ENCODE data around the gene CCAR1. TPM values are rescaled to one million over a fixed set of nuclear protein-coding genes. Genes with fewer than 3 reads are reported as not detected.
A peak's percentile ranks its signal among the peaks of the same experiment; 100 is the strongest.
"Not testable (repeated sequence)": the region's sequence is repeated elsewhere in the genome, so short reads cannot be mapped to it uniquely, and the experiment has no call there.

CCAR1 gene
- total RNA-seq, 1 donor from 2014 or later = 63.2 TPM

DNA sequence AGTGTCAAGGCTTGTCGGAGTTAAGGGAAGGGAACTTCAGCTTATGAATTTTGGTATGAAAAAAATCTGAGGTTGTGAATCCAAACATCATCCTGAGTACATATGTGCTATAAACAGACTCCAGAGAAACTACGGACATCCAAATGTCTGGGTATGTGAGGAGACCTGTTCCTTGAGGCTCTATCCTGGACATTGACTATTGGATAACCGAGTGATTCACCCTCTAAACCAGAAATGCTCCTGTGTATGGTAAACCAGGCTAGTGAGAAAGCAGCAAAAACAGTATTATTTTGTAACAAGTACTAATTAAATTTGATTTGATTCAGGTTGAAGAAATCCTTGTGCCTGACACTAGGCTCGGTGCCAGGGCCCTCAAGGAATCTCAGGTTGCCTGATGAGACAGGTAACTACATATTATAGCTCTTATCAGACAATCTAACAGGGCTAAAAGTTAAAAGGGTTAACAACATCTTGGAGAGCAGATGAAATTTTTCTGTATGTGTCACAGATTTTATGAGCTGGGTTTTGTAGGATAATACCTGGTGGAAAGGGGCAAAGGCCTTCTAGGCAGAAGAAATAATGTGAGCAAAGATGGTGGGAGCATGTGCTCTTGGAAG, 95.9 kb downstream of the CCAR1 start:
- TF ChIP-seq, protein P1, sequence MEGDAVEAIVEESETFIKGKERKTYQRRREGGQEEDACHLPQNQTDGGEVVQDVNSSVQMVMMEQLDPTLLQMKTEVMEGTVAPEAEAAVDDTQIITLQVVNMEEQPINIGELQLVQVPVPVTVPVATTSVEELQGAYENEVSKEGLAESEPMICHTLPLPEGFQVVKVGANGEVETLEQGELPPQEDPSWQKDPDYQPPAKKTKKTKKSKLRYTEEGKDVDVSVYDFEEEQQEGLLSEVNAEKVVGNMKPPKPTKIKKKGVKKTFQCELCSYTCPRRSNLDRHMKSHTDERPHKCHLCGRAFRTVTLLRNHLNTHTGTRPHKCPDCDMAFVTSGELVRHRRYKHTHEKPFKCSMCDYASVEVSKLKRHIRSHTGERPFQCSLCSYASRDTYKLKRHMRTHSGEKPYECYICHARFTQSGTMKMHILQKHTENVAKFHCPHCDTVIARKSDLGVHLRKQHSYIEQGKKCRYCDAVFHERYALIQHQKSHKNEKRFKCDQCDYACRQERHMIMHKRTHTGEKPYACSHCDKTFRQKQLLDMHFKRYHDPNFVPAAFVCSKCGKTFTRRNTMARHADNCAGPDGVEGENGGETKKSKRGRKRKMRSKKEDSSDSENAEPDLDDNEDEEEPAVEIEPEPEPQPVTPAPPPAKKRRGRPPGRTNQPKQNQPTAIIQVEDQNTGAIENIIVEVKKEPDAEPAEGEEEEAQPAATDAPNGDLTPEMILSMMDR (conservative IDR thresholded peaks at IDR 0.05; ENCODE audit: low read depth, low read length) = no peak
- no peak overlapping the region for H3K4me3 ChIP-seq (ENCODE audit: low read depth, low read length)
- no peak for DNase-seq (ENCODE audit: low read depth)

DNA sequence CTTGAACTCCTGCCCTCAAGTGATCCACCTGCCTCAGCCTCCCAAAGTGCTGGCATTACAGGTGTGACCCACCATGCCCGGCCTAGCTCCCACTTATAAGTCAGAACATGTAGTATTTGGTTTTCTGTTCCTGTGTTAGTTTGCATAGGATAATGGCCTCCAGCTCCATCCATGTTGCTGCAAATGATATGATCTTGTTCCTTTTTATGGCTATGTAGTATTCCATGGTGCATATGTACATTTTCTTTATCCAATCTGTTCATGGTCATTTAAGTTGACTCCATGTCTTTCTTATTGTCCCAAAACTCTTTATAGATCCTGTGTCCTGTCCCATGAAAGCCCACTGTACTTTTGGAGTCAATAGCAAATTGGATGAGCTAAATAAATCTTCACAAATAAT, 99.3 kb downstream of the CCAR1 start:
- H3K4me3 ChIP-seq (ENCODE audit: low read depth, low read length); DNase-seq (ENCODE audit: low read depth): not testable (repeated sequence)

DNA sequence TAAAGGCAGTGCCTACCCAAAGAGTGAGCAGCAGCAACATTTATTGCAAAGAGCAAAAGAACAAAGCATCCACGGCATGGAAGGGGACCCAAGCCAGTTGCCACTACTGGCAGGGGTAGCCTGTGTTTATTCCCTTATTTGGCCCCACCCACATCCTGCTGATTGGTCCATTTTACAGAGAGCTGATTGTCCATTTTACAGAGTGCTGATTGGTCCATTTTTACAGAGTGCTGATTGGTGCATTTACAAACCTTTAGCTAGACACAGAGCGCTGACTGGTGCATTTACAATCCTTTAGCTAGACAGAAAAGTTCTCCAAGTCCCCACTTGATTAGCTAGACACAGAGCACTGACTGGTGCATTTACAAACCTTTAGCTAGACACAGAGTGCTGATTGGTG, 101.6 kb downstream of the CCAR1 start:
- H3K4me3 ChIP-seq (ENCODE audit: low read depth, low read length) = not testable (repeated sequence)

DNA sequence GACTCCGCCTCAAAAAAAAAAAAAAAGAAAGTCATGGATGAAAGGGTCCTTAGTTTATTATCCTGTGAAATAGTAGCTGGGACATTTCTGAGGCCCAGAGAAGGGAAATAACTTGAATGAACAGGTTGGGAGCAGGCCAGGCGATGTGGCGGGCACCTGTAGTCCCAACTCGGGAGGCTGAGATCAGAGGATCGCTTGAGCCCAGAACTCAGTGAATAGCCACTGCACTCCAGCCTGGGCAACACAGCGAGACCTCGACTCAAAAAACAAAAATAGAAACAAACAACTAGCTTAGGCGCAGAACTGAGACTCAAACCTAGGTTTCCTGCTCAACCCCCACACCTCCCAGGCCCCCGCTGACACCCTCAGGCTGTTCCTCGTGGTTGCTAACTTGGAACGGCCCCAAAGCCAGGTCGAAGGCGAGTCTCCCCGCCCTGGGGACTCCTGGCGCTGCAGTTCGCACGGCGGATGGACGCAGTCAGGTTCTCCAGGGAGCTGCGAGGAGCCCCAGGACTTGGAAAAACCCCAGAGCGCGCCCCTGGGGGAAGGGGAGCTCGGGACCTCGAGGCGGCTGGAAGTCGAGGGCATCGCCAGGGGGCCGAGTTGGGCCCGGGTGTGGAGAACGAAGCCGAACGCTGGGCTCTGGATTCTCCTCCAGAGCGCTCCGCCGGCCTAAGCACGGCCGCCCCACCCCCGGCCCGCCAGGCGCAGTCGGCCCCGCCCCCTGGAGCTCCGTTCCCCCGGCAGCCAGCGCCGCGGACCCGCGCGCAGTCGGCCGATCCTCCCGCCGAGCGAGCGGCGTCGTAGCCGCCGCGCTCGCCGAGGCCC, 105.9 kb downstream of the CCAR1 start, which contains the start of gene STOX1:
Gene STOX1 (plus strand): TSS at position 768 of the 828 bp plus-strand sequence. CDS start 93 bp downstream, outside the sequence.
- TF ChIP-seq, protein P1 (conservative IDR thresholded peaks at IDR 0.05; ENCODE audit: low read depth, low read length) = no peak
- no peak for DNase-seq (ENCODE audit: low read depth)
- peak within 1 kb of the TSS; percentile 65 for H3K4me3 ChIP-seq (ENCODE audit: low read depth, low read length)

More for the DNA sequence above, 101.6 kb downstream of the CCAR1 start:
- not testable (repeated sequence) for DNase-seq (ENCODE audit: low read depth)

DNA sequence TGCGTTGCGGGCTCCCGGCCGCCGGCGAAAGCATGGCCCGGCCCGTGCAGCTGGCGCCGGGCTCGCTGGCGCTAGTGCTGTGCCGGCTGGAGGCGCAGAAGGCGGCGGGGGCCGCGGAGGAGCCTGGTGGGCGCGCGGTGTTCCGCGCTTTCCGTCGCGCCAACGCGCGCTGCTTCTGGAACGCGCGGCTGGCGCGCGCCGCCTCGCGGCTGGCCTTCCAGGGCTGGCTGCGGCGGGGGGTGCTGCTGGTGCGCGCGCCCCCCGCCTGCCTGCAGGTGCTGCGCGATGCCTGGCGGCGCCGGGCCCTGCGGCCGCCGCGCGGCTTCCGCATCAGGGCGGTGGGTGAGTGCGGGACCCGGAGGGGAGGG, 106.5 kb downstream of the CCAR1 start:
- not testable (repeated sequence) for DNase-seq (ENCODE audit: low read depth)
- peak overlapping the region; percentile 65 for H3K4me3 ChIP-seq (ENCODE audit: low read depth, low read length)

DNA sequence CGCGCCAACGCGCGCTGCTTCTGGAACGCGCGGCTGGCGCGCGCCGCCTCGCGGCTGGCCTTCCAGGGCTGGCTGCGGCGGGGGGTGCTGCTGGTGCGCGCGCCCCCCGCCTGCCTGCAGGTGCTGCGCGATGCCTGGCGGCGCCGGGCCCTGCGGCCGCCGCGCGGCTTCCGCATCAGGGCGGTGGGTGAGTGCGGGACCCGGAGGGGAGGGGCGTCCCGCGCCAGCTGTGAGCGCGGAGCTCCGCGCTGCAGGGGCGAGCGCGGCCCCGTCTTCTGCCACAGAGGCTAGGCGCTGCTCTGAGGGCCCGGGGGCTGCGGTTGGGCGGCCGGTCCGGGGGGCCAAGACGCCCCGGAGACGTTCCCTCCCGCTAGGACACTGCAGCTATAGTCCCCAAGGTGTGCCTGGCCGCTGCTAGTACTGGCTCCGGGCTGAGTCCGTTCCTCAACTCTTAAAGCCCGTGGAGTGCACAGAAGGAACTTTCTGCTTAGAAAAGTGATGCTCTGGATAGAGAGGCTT, 107.1 kb downstream of the CCAR1 start:
- H3K4me3 ChIP-seq (ENCODE audit: low read depth, low read length) = peak overlapping the region; percentile 38
- DNase-seq (ENCODE audit: low read depth) = not testable (repeated sequence)

DNA sequence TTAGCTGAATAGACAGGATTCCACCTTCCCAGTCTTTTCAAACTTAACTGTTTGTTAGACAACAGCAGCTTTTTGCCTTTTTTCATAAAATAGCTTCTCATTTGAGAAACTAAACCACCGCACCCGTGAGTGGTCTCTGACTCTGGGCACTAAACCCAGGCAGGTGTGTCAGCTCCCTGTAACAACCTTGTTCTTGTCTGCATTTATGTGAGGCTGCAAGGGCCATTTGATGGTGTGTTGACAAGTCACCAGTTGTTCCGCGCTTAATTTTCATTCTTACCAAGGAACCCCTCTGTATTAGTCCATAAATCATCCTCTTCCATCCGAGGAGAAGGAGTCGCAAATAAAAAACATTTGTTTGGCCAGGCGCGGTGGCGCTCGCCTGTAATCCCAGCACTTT, 107.8 kb downstream of the CCAR1 start:
- TF ChIP-seq, protein P1 (conservative IDR thresholded peaks at IDR 0.05; ENCODE audit: low read depth, low read length) = no peak
- no peak overlapping the region for H3K4me3 ChIP-seq (ENCODE audit: low read depth, low read length)
- no peak for DNase-seq (ENCODE audit: low read depth)

DNA sequence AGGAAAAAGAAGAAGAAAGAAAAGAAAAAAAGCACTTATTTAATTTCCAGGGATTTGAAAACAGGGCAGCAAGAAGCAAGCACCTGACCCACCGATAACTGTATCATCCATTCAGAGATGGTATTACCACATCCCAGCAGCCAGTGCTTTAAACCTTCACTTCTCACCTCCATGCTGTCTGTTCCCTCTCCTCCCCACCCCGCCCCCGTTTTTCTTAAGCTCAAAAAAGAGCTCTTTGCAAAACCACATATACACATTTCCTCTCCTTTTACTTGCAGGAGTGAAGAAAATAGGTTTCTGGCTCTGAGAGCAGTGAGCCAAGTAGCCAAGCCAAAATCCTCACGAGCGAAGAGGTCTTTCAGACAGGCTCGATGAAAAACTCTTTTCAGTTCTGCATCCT, 108.5 kb downstream of the CCAR1 start:
- no peak overlapping the region for H3K4me3 ChIP-seq (ENCODE audit: low read depth, low read length)
- TF ChIP-seq, protein P1 (conservative IDR thresholded peaks at IDR 0.05; ENCODE audit: low read depth, low read length) = no peak

DNA sequence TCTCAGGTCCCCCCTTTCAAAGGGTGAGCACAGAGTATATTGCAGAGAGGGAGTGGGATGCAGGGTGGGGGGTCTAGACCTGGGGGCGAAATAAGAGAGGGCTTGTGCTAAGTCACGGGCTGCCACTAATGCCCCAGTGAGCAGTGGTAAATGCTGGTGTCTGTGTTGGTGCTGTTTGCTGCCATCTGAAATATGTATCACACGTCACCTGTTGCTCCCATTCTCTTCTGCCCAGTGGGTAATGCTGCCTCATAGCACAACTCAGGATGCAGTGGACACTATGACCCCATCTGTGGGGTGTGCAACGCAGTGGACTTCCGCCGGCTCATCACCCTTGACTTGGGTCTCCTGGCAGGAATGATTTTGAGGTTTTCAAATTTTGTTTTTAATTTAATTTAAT, 108.9 kb downstream of the CCAR1 start:
- TF ChIP-seq, protein P1 (conservative IDR thresholded peaks at IDR 0.05; ENCODE audit: low read depth, low read length) = no peak
- H3K4me3 ChIP-seq (ENCODE audit: low read depth, low read length) = no peak overlapping the region
- no peak for DNase-seq (ENCODE audit: low read depth)

More for the DNA sequence above, 108.5 kb downstream of the CCAR1 start:
- DNase-seq (ENCODE audit: low read depth) = no peak

Measured in epithelial cell of proximal tubule (primary cell).